Measurements from ENCODE around the gene FAM149A.

Gene FAM149A

DNA sequence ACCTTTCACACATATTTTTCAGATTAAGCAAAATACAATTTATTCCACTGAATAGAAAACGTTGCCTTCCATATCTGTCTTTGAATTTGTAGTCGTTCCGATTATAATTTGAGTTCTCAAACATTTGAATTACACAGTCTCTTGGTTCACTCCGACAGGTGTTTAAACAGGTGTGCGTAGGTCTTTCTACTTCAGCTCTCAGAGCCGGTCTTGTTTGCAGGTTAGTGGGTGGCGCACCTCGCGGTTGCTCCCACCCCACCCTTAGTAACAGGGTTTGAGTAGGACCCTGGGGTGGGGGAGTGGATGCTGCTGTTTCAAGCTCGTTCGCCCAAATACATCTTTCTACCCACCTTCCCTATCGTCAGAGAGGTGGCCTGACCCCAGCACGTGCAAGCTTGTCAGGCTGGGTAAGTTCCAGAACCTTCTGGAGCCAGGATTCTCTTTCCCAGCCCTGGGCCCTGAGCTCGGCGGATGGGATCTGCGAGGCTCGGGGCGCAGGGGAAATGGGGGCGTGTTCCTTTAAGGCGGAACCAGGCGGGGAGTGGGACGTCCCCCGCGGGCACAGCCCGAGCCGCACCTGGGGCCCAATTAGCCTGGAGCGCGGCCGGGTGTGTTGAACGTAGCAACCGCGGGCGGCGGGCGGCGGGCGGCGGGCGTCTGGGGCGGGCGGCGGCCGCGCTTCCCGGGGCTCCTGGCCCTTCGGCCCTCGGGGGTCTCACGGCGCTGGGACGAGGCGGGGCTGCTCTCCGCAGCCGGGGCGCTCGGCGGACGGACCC, at the start of gene FAM149A:
TSS of gene FAM149A (plus strand) at position 591 of the 776 bp plus-strand sequence.
- Histone ChIP-seq H3K4me1 (ENCODE audit: control insufficient read depth, low read depth, low read length) (peaks cover 14% of the 10 kb centered on the region), H3K27ac (ENCODE audit: low read length) (no peak within 1 kb of the TSS), H3K9ac (ENCODE audit: low read length) (no peak within 1 kb of the TSS)

GRCh38 chr4:186058253-186058979, 46.1 kb upstream of the FAM149A start:
- H3K4me3 ChIP-seq (ENCODE audit: low read length) = no peak overlapping the region

More for the DNA sequence above, at the start of gene FAM149A:
- H3K9me3 ChIP-seq (ENCODE audit: control insufficient read depth, low read depth, low read length) = no peaks in the 10 kb centered on the region
- peaks cover 36% of the 10 kb centered on the region for H3K27me3 ChIP-seq (ENCODE audit: control insufficient read depth, insufficient read depth, low read length)
- H3K4me3 ChIP-seq (ENCODE audit: low read length) = peak within 1 kb of the TSS; percentile 63
- H3K36me3 ChIP-seq (ENCODE audit: control insufficient read depth, low read depth, low read length) = no peaks in the 10 kb centered on the region

DNA sequence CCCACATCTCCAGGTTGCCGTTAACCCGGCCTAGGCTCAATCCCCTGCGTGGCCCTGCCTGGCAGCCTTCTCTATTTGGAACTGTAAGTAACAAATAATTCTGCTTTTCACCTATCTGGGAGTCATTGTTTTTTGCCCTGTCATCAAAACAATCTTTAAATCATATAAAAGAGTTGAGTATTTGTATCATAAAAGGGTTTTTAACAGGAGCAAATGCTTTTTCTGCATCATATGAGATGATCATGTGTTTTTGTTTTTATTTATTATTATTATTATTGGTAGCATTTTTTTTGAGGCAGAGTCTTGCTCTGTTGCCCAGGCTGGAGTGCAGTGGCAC, 45.6 kb upstream of the FAM149A start:
- peaks cover 3% of the 10 kb centered on the region for H3K9me3 ChIP-seq (ENCODE audit: control insufficient read depth, low read depth, low read length)
- H3K9ac ChIP-seq (ENCODE audit: low read length) = no peak overlapping the region
- H3K4me1 ChIP-seq (ENCODE audit: control insufficient read depth, low read depth, low read length) = no peaks in the 10 kb centered on the region
- no peaks in the 10 kb centered on the region for H3K27me3 ChIP-seq (ENCODE audit: control insufficient read depth, insufficient read depth, low read length)
- H3K4me3 ChIP-seq (ENCODE audit: low read length) = no peak overlapping the region
- H3K36me3 ChIP-seq (ENCODE audit: control insufficient read depth, low read depth, low read length) = no peaks in the 10 kb centered on the region
- H3K27ac ChIP-seq (ENCODE audit: low read length) = no peak overlapping the region

More at GRCh38 chr4:186058253-186058979, 46.1 kb upstream of the FAM149A start:
- Histone ChIP-seq H3K9me3 (ENCODE audit: control insufficient read depth, low read depth, low read length) (peaks cover 3% of the 10 kb centered on the region), H3K27me3 (ENCODE audit: control insufficient read depth, insufficient read depth, low read length) (no peaks in the 10 kb centered on the region), H3K36me3 (ENCODE audit: control insufficient read depth, low read depth, low read length) (no peaks in the 10 kb centered on the region), H3K9ac (ENCODE audit: low read length) (no peak overlapping the region), H3K4me1 (ENCODE audit: control insufficient read depth, low read depth, low read length) (no peaks in the 10 kb centered on the region), H3K27ac (ENCODE audit: low read length) (no peak overlapping the region)

- Histone ChIP-seq H3K27me3 (ENCODE audit: control insufficient read depth, insufficient read depth, low read length) (no peaks in the 10 kb centered on the region), H3K4me1 (ENCODE audit: control insufficient read depth, low read depth, low read length) (no peaks in the 10 kb centered on the region)
Observed at GRCh38 chr4:186061921-186062320, 42.6 kb upstream of the FAM149A start.

DNA sequence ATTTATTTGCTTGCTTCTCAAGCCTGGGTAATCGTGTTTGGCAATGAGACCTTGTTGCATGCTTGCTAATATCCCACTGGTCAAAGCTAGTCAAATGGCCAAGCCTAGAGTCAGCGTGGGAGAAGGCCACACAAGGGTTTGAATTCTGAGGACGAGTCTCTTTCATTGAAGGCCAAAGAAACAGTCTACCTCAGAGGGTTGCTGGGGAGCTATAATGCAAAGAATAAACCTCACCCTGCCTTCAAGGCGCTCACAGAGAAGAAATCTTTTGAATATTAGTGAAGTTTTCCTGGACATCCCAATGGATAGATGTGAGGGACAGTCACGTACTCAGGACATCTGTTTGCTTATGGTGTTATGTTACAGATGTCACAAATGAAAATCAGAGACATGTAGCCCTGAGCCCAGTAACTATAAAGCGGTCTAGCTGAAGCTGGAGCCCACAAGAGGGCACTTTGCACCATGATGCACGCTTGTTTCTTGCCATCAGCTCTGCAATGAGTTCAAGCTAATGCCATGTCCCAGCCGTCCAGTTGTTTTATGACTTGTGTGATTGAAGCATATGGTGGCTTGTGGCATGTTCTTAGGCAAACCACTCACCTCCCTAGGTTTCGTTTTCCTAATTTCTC, 36.6 kb upstream of the FAM149A start:
- H3K4me1 ChIP-seq (ENCODE audit: control insufficient read depth, low read depth, low read length) = peaks cover 8% of the 10 kb centered on the region
- H3K27me3 ChIP-seq (ENCODE audit: control insufficient read depth, insufficient read depth, low read length) = no peaks in the 10 kb centered on the region
- no peak overlapping the region for H3K4me3 ChIP-seq (ENCODE audit: low read length)
- H3K9me3 ChIP-seq (ENCODE audit: control insufficient read depth, low read depth, low read length) = no peaks in the 10 kb centered on the region
- H3K9ac ChIP-seq (ENCODE audit: low read length) = no peak overlapping the region
- H3K27ac ChIP-seq (ENCODE audit: low read length) = no peak overlapping the region
- H3K36me3 ChIP-seq (ENCODE audit: control insufficient read depth, low read depth, low read length) = no peaks in the 10 kb centered on the region

More at GRCh38 chr4:186061921-186062320, 42.6 kb upstream of the FAM149A start:
- Histone ChIP-seq H3K36me3 (ENCODE audit: control insufficient read depth, low read depth, low read length) (no peaks in the 10 kb centered on the region), H3K9me3 (ENCODE audit: control insufficient read depth, low read depth, low read length) (peaks cover 3% of the 10 kb centered on the region), H3K4me3 (ENCODE audit: low read length) (no peak overlapping the region), H3K9ac (ENCODE audit: low read length) (no peak overlapping the region), H3K27ac (ENCODE audit: low read length) (no peak overlapping the region)

- Histone ChIP-seq H3K9ac (ENCODE audit: low read length) (no peak within 1 kb of the TSS), H3K9me3 (ENCODE audit: control insufficient read depth, low read depth, low read length) (no peaks in the 10 kb centered on the region), H3K27me3 (ENCODE audit: control insufficient read depth, insufficient read depth, low read length) (no peaks in the 10 kb centered on the region), H3K27ac (ENCODE audit: low read length) (no peak within 1 kb of the TSS), H3K4me3 (ENCODE audit: low read length) (no peak within 1 kb of the TSS), H3K4me1 (ENCODE audit: control insufficient read depth, low read depth, low read length) (peaks cover 8% of the 10 kb centered on the region), H3K36me3 (ENCODE audit: control insufficient read depth, low read depth, low read length) (no peaks in the 10 kb centered on the region)
Observed at GRCh38 chr4:186068581-186069348, 35.7 kb upstream of the FAM149A start, which contains the start of gene TLR3. TSS of gene TLR3 (plus strand) at chr4:186069156. CDS start at chr4:186076620, 7,464 bp downstream.

DNA sequence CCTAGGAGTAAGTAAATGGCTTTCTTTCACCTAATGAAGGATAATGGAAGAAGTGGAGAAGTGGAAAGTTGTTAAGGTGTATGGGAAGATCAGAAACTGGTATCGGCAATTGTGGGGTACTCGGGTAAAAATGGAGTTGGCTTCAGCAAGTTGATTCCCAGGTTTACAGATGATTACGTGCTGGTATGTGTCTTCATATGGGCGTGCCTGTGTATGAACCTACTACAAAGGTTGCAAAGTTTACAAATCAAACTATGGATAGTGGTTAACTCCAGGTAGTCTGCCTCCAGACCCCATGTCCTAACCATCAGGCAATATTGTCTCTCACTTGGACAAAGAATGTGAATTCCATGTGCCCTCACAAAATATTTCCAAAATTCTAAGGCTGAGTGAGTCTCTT, 34.8 kb upstream of the FAM149A start:
- H3K27ac ChIP-seq (ENCODE audit: low read length) = no peak overlapping the region
- no peaks in the 10 kb centered on the region for H3K9me3 ChIP-seq (ENCODE audit: control insufficient read depth, low read depth, low read length)
- H3K4me3 ChIP-seq (ENCODE audit: low read length) = no peak overlapping the region
- no peaks in the 10 kb centered on the region for H3K27me3 ChIP-seq (ENCODE audit: control insufficient read depth, insufficient read depth, low read length)
- H3K4me1 ChIP-seq (ENCODE audit: control insufficient read depth, low read depth, low read length) = peaks cover 8% of the 10 kb centered on the region
- H3K36me3 ChIP-seq (ENCODE audit: control insufficient read depth, low read depth, low read length) = no peaks in the 10 kb centered on the region
- H3K9ac ChIP-seq (ENCODE audit: low read length) = no peak overlapping the region

GRCh38 chr4:186072516-186072915, 32.0 kb upstream of the FAM149A start:
- Histone ChIP-seq H3K36me3 (ENCODE audit: control insufficient read depth, low read depth, low read length) (no peaks in the 10 kb centered on the region), H3K9ac (ENCODE audit: low read length) (no peak overlapping the region), H3K4me1 (ENCODE audit: control insufficient read depth, low read depth, low read length) (peaks cover 8% of the 10 kb centered on the region), H3K27ac (ENCODE audit: low read length) (no peak overlapping the region), H3K9me3 (ENCODE audit: control insufficient read depth, low read depth, low read length) (no peaks in the 10 kb centered on the region), H3K4me3 (ENCODE audit: low read length) (no peak overlapping the region), H3K27me3 (ENCODE audit: control insufficient read depth, insufficient read depth, low read length) (no peaks in the 10 kb centered on the region)

GRCh38 chr4:186074189-186074588, 30.3 kb upstream of the FAM149A start:
- H3K36me3 ChIP-seq (ENCODE audit: control insufficient read depth, low read depth, low read length) = no peaks in the 10 kb centered on the region
- H3K9me3 ChIP-seq (ENCODE audit: control insufficient read depth, low read depth, low read length) = no peaks in the 10 kb centered on the region
- H3K27ac ChIP-seq (ENCODE audit: low read length) = no peak overlapping the region
- H3K4me1 ChIP-seq (ENCODE audit: control insufficient read depth, low read depth, low read length) = peaks cover 13% of the 10 kb centered on the region
- H3K27me3 ChIP-seq (ENCODE audit: control insufficient read depth, insufficient read depth, low read length) = no peaks in the 10 kb centered on the region
- H3K9ac ChIP-seq (ENCODE audit: low read length) = no peak overlapping the region
- no peak overlapping the region for H3K4me3 ChIP-seq (ENCODE audit: low read length)

DNA sequence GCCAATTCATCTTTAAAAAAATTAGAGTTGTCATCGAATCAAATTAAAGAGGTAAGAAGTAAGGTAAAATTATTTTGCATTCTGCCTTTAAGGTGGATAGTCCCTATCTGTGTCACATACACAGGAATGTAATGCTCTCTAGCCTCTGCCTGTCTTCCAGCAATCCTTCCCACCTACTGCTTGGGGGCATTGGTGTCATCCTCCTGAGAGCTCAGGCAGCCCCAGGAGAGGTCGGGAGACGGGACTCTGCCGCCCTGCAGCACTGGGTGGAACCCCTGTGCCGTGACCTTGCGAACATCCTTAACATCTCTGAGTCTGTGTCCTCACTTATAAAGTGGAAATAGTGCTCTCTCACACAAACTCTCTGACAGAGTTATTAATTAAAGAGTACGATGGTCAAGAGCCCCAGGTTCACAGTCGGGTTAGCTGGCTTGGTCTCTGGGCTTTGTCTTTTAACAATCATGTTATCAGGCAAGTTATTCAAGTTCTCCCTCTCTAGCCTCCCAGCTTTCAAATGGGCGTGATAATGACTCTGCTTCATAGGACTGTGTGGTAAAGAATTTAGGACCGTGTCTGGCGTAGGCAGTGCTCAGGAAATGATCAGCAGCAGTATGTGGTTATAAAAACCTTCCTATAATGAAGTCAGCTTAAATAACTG, 25.4 kb upstream of the FAM149A start:
- H3K4me1 ChIP-seq (ENCODE audit: control insufficient read depth, low read depth, low read length) = peaks cover 28% of the 10 kb centered on the region
- H3K4me3 ChIP-seq (ENCODE audit: low read length) = no peak overlapping the region

More for the DNA sequence above, 25.4 kb upstream of the FAM149A start:
- no peaks in the 10 kb centered on the region for H3K36me3 ChIP-seq (ENCODE audit: control insufficient read depth, low read depth, low read length)
- H3K27me3 ChIP-seq (ENCODE audit: control insufficient read depth, insufficient read depth, low read length) = no peaks in the 10 kb centered on the region
- H3K9ac ChIP-seq (ENCODE audit: low read length) = no peak overlapping the region
- H3K27ac ChIP-seq (ENCODE audit: low read length) = no peak overlapping the region
- no peaks in the 10 kb centered on the region for H3K9me3 ChIP-seq (ENCODE audit: control insufficient read depth, low read depth, low read length)

Measured in iPS-18a (cell line).